HepG2 (cell line): ENCODE data around the gene HOMEZ. TPM values are rescaled to one million over a fixed set of nuclear protein-coding genes. Genes with fewer than 3 reads are reported as not detected.

Experiments
- ARNT2 ChIP-seq: sonication (generic); formaldehyde crosslinking; IDR thresholded peaks from 2 replicates; pipeline ENCODE4 v1.8.0; 2022; ENCODE audit warnings: mild to moderate bottlenecking, low read depth, missing genetic modification reagents, moderate library complexity
- ESRRA ChIP-seq: sonication (generic); formaldehyde crosslinking; IDR thresholded peaks from 2 replicates; pipeline ENCODE4 v1.5.1; 2020; ENCODE audit warnings: mild to moderate bottlenecking, low read depth, missing genetic modification reagents
- HDAC2 ChIP-seq: sonication (generic); formaldehyde crosslinking; IDR thresholded peaks from 2 replicates; pipeline ENCODE4 v1.4.0; 2020; ENCODE audit warnings: missing genetic modification reagents
- HOXA5 ChIP-seq: sonication (generic); formaldehyde crosslinking; IDR thresholded peaks from 2 replicates; pipeline ENCODE4 v1.4.0; 2020; ENCODE audit warnings: missing genetic modification reagents
- KLF15 ChIP-seq: sonication (generic); formaldehyde crosslinking; IDR thresholded peaks from 2 replicates; pipeline ENCODE4 v1.8.1; 2023; ENCODE audit warnings: borderline replicate concordance, mild to moderate bottlenecking, inconsistent platforms, missing genetic modification reagents, mixed read lengths
- MIER3 ChIP-seq: IDR thresholded peaks from 2 replicates; pipeline ENCODE4 v1.6.1; 2016; ENCODE audit warnings: missing compliant biosample characterization, borderline replicate concordance
- MTA3 ChIP-seq: sonication (generic); formaldehyde crosslinking; IDR thresholded peaks from 2 replicates; pipeline ENCODE4 v1.4.0; 2020; ENCODE audit warnings: missing genetic modification reagents
- NR1H2 ChIP-seq: sonication (generic); formaldehyde crosslinking; IDR thresholded peaks from 2 replicates; pipeline ENCODE4 v1.8.1; 2022; ENCODE audit warnings: low read depth, missing genetic modification reagents, borderline replicate concordance
- PHF20 ChIP-seq: sonication (generic); formaldehyde crosslinking; IDR thresholded peaks from 2 replicates; pipeline ENCODE4 v1.5.0; 2020; ENCODE audit warnings: mild to moderate bottlenecking, missing genetic modification reagents
- SMAD9 ChIP-seq: sonication (generic); formaldehyde crosslinking; IDR thresholded peaks from 2 replicates; pipeline ENCODE4 v1.5.1; 2020; ENCODE audit warnings: mild to moderate bottlenecking, missing genetic modification reagents
- SP4 ChIP-seq: sonication (generic); formaldehyde crosslinking; IDR thresholded peaks from 2 replicates; pipeline ENCODE4 v1.8.1; 2023; ENCODE audit warnings: mild to moderate bottlenecking, missing genetic modification reagents
- SSRP1 ChIP-seq: IDR thresholded peaks from 2 replicates; pipeline ENCODE4 v1.6.1; 2016; ENCODE audit warnings: control low read depth
- ZBTB7B ChIP-seq: sonication (generic); formaldehyde crosslinking; IDR thresholded peaks from 2 replicates; pipeline ENCODE4 v1.4.0; 2020; ENCODE audit warnings: missing genetic modification reagents
- ZNF383 ChIP-seq: sonication (generic); formaldehyde crosslinking; IDR thresholded peaks from 2 replicates; pipeline ENCODE4 v1.4.0; 2020; ENCODE audit warnings: missing genetic modification reagents, mild to moderate bottlenecking, borderline replicate concordance
- ZNF550 ChIP-seq: sonication (generic); formaldehyde crosslinking; IDR thresholded peaks from 2 replicates; pipeline ENCODE4 v1.4.0; 2020; ENCODE audit warnings: mild to moderate bottlenecking, missing genetic modification reagents, borderline replicate concordance
- ZNF781 ChIP-seq: sonication (generic); formaldehyde crosslinking; IDR thresholded peaks from 2 replicates; pipeline ENCODE4 v1.5.1; 2020; ENCODE audit warnings: borderline replicate concordance, mild to moderate bottlenecking, missing genetic modification reagents; ENCODE audit errors: not compliant biosample characterization
- ZNF782 ChIP-seq: sonication (generic); formaldehyde crosslinking; IDR thresholded peaks from 2 replicates; pipeline ENCODE4 v1.4.0; 2020; ENCODE audit warnings: missing genetic modification reagents, mild to moderate bottlenecking, borderline replicate concordance
- polyA plus RNA-seq, 8 experiments: library from polyadenylated mRNA; depleted of rRNA in 3 of 8; stranded (reverse) in 7 of 8; unstranded in 1 of 8; fragments of >200 nt; fragmentation: Illumina TruSeq in 4 of 8; extraction: Trizol in 4 of 8; gene quantifications; 2 replicates each; pipeline versions ENCODE4 v1.2.1 to v1.2.3, GENCODE V29; 2011 to 2016; ENCODE audit warnings: low read depth in 4 of 8, missing spikeins in 1 of 8, mixed read lengths in 1 of 8; ENCODE audit not compliant: insufficient read depth in 1 of 8
- total RNA-seq, 5 experiments: library from RNA; depleted of rRNA; stranded (reverse); fragments of >200 nt; fragmentation: Illumina TruSeq; extraction: Trizol; gene quantifications; 2 replicates each; pipeline ENCODE4 v1.2.3, GENCODE V29; 2016; ENCODE audit warnings: low read depth in 1 of 5
- TF ChIP-seq, protein P1 (sequence below): IDR thresholded peaks from 2 replicates; pipeline ENCODE4 v1.6.1; 2018; ENCODE audit warnings: missing genetic modification reagents, mild to moderate bottlenecking, missing compliant biosample characterization
- TF ChIP-seq, protein P2 (sequence below): sonication (generic); formaldehyde crosslinking; IDR thresholded peaks from 2 replicates; pipeline ENCODE4 v1.5.1; 2020; ENCODE audit warnings: missing genetic modification reagents, mild to moderate bottlenecking, borderline replicate concordance
- TF ChIP-seq, protein P3 (sequence below): sonication (generic); formaldehyde crosslinking; conservative IDR thresholded peaks from 2 replicates; pipeline ENCODE4 v1.8.0; 2022; ENCODE audit warnings: low read depth, missing genetic modification reagents
- TF ChIP-seq, protein P4 (sequence below): IDR thresholded peaks from 2 replicates; pipeline ENCODE4 v1.6.1; 2016; ENCODE audit warnings: control low read depth

The HOMEZ gene
- total and polyA plus RNA-seq, 2 of the 13 experiments (the other 11 are each of a cell fraction or from before 2014, with no cell fraction given), result 14.5 to 31.8 TPM

DNA sequence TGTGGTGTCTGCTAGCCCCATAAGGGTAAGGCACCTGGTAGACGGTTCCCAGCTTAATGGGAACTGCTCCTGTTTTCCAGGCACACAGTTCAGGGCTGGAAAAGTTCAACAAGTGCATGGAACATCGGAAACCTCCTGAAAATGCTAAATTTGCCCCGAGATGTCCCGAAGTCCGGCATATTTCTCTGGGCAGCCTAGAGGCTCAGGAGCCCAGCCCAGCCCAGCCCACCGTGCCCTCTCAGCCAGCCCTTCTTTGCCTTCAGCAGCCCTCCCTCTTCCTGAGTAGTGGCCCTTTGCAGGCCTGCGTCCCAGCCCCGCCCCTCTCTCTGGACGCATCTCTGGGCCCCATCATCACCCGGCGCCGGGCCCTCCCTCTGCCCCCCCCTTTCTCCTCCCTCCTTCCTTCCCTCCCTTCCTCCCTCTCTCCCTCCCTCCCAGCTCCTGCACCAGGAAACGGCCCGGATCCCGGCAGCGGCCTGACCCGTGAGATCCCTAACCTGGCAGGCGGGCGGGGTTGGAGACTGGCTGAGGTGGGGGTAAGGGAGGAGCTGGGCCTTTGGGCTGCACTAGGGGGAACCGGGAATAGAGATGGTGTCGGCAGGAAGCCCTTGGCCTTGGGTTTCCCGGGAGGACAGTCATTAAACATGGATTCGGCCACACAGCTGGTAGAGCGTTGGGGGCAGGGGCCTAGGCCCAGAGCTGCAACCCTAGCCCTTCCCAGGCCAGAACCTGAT lies 20.6 kb upstream of the HOMEZ start, which contains the start of gene BCL2L2 (continued):
- TF ChIP-seq SP4 (CRISPR knock-in tag), result no peak
- TF ChIP-seq, protein P1, sequence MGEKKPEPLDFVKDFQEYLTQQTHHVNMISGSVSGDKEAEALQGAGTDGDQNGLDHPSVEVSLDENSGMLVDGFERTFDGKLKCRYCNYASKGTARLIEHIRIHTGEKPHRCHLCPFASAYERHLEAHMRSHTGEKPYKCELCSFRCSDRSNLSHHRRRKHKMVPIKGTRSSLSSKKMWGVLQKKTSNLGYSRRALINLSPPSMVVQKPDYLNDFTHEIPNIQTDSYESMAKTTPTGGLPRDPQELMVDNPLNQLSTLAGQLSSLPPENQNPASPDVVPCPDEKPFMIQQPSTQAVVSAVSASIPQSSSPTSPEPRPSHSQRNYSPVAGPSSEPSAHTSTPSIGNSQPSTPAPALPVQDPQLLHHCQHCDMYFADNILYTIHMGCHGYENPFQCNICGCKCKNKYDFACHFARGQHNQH (CRISPR knock-in tag), result peak; percentile 89
- TF ChIP-seq SMAD9 (CRISPR knock-in tag), result peak; percentile 95
- peak; percentile 89 for TF ChIP-seq ZBTB7B (CRISPR knock-in tag)
- peak; percentile 83 for TF ChIP-seq HDAC2 (CRISPR knock-in tag)
- no peak for TF ChIP-seq PHF20 (CRISPR knock-in tag)
- TF ChIP-seq ZNF550 (CRISPR knock-in tag), result peak; percentile 93; the same call in 1 of the 2 replicates
- no peak; the same call in none of the 2 replicates for TF ChIP-seq ZNF782
- 0 out of 2 replicates have a peak, but pooled peaks have one; percentile 35 for TF ChIP-seq SSRP1 (CRISPR knock-in tag)
- TF ChIP-seq ESRRA (CRISPR knock-in tag), result peak; percentile 92
- TF ChIP-seq, protein P2, sequence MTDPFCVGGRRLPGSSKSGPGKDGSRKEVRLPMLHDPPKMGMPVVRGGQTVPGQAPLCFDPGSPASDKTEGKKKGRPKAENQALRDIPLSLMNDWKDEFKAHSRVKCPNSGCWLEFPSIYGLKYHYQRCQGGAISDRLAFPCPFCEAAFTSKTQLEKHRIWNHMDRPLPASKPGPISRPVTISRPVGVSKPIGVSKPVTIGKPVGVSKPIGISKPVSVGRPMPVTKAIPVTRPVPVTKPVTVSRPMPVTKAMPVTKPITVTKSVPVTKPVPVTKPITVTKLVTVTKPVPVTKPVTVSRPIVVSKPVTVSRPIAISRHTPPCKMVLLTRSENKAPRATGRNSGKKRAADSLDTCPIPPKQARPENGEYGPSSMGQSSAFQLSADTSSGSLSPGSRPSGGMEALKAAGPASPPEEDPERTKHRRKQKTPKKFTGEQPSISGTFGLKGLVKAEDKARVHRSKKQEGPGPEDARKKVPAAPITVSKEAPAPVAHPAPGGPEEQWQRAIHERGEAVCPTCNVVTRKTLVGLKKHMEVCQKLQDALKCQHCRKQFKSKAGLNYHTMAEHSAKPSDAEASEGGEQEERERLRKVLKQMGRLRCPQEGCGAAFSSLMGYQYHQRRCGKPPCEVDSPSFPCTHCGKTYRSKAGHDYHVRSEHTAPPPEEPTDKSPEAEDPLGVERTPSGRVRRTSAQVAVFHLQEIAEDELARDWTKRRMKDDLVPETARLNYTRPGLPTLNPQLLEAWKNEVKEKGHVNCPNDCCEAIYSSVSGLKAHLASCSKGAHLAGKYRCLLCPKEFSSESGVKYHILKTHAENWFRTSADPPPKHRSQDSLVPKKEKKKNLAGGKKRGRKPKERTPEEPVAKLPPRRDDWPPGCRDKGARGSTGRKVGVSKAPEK, result no peak
- peak; percentile 96 for TF ChIP-seq HOXA5 (CRISPR knock-in tag)
- TF ChIP-seq ZNF781 (CRISPR knock-in tag), result no peak
- TF ChIP-seq MIER3 (CRISPR knock-in tag), result peak; percentile 97
- TF ChIP-seq MTA3 (CRISPR knock-in tag), result no peak
- peak; percentile 92 for TF ChIP-seq ARNT2
- TF ChIP-seq, protein P3, sequence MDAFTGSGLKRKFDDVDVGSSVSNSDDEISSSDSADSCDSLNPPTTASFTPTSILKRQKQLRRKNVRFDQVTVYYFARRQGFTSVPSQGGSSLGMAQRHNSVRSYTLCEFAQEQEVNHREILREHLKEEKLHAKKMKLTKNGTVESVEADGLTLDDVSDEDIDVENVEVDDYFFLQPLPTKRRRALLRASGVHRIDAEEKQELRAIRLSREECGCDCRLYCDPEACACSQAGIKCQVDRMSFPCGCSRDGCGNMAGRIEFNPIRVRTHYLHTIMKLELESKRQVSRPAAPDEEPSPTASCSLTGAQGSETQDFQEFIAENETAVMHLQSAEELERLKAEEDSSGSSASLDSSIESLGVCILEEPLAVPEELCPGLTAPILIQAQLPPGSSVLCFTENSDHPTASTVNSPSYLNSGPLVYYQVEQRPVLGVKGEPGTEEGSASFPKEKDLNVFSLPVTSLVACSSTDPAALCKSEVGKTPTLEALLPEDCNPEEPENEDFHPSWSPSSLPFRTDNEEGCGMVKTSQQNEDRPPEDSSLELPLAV (CRISPR knock-in tag), result no peak
- no peak for TF ChIP-seq ZNF383 (CRISPR knock-in tag)
- peak; percentile 66; the same call in 1 of the 2 replicates for TF ChIP-seq NR1H2 (CRISPR knock-in tag)
- TF ChIP-seq, protein P4, sequence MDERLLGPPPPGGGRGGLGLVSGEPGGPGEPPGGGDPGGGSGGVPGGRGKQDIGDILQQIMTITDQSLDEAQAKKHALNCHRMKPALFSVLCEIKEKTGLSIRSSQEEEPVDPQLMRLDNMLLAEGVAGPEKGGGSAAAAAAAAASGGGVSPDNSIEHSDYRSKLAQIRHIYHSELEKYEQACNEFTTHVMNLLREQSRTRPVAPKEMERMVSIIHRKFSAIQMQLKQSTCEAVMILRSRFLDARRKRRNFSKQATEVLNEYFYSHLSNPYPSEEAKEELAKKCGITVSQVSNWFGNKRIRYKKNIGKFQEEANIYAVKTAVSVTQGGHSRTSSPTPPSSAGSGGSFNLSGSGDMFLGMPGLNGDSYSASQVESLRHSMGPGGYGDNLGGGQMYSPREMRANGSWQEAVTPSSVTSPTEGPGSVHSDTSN (CRISPR knock-in tag), result peak; percentile 50; the same call in 1 of the 2 replicates
- peak; percentile 93 for TF ChIP-seq KLF15
